AG04449 (cell line): ENCODE results near the gene ZC3H7A.
A peak's percentile ranks its signal among the peaks of the same experiment; 100 is the strongest.

Source experiments
- CTCF ChIA-PET: fragments of 350-600 bp; formaldehyde crosslinking; extraction: SDS; loops from one replicate; lab custom pipeline; 2021; ENCODE audit warnings: antibody characterized with exemption; lab: Yijun Ruan, JAX
- POLR2A ChIA-PET: fragments of 400-600, 350-600 bp; formaldehyde crosslinking; extraction: SDS; loops from one replicate; lab custom pipeline; 2020; ENCODE audit warnings: antibody characterized with exemption, inconsistent platforms; lab: Yijun Ruan, JAX
- DNase-seq: peaks from one replicate; pipeline ENCODE4 v3.0.0-alpha.2; 2010; ENCODE audit warnings: low read depth, low spot score
- H3K4me3 ChIP-seq: 2 replicates; pipeline ENCODE4 v1.5.1; 2011; ENCODE audit warnings: low read depth, mild to moderate bottlenecking, control low read depth, low read length
- TF ChIP-seq, protein P1 (sequence below): IDR thresholded peaks from one replicate; pipeline ENCODE4 v1.5.1; 2011; ENCODE audit warnings: mild to moderate bottlenecking, moderate library complexity, low read length, control low read depth, inconsistent platforms; ENCODE audit not compliant: insufficient read depth; ENCODE audit errors: missing control alignments

The ZC3H7A gene

GRCh38 chr16:11750056-11750455 lies 47.0 kb downstream of the ZC3H7A start:
- no peak overlapping the region for H3K4me3 ChIP-seq
- CTCF ChIA-PET: no interaction called here
- TF ChIP-seq, protein P1, sequence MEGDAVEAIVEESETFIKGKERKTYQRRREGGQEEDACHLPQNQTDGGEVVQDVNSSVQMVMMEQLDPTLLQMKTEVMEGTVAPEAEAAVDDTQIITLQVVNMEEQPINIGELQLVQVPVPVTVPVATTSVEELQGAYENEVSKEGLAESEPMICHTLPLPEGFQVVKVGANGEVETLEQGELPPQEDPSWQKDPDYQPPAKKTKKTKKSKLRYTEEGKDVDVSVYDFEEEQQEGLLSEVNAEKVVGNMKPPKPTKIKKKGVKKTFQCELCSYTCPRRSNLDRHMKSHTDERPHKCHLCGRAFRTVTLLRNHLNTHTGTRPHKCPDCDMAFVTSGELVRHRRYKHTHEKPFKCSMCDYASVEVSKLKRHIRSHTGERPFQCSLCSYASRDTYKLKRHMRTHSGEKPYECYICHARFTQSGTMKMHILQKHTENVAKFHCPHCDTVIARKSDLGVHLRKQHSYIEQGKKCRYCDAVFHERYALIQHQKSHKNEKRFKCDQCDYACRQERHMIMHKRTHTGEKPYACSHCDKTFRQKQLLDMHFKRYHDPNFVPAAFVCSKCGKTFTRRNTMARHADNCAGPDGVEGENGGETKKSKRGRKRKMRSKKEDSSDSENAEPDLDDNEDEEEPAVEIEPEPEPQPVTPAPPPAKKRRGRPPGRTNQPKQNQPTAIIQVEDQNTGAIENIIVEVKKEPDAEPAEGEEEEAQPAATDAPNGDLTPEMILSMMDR: no peak
- no peak for DNase-seq
- POLR2A ChIA-PET: interaction anchor here (0.7 kb wide), 1 partner anchor 318 kb away, joined by 3 read pairs; no protein-coding TSS in a partner anchor

GRCh38 chr16:11748404-11749254 lies 48.4 kb downstream of the ZC3H7A start:
- H3K4me3 ChIP-seq: no peak overlapping the region
- TF ChIP-seq, protein P1: no peak
- CTCF ChIA-PET: interaction anchor here (0.6 to 1.3 kb wide), 2 partner anchors 200 to 320 kb away, joined by 3 read pairs; no protein-coding TSS in a partner anchor

DNA sequence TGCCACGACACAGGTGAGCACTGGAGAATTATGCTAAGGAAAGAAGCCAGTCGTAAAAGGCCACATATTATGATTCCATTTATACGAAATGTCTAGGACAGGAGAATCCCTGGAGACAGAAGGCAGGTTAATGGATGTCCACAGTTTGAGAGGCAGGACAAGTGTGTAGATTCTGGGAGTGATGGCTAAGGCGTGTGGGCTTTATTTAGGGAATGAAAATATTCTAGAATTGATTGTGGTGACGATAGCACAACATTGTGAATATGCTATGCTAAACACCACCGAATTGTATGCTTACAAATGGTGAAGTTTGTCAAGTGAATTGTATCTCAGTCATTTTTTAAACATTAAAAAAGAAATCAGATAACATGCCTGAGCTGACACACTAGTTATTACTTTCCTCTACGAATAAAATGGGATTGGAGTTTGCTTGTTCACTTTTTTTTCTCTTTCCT lies 49.1 kb downstream of the ZC3H7A start:
- no peak overlapping the region for H3K4me3 ChIP-seq
- ChIA-PET POLR2A (interaction anchor here (0.6 to 0.9 kb wide), 2 partner anchors 48 to 50 kb away, joined by 3 read pairs; no protein-coding TSS in a partner anchor), CTCF (interaction anchor here (0.6 to 2.0 kb wide), 3 partner anchors 49 to 320 kb away, joined by 3 to 12 read pairs (median 3); partner anchors contain the start of gene ZC3H7A)
- TF ChIP-seq, protein P1: no peak
- DNase-seq: no peak

More at GRCh38 chr16:11748404-11749254, 48.4 kb downstream of the ZC3H7A start:
- DNase-seq: no peak
- POLR2A ChIA-PET: interaction anchor here (0.6 to 0.9 kb wide), 2 partner anchors 47 to 49 kb away, joined by 3 read pairs; no protein-coding TSS in a partner anchor

DNA sequence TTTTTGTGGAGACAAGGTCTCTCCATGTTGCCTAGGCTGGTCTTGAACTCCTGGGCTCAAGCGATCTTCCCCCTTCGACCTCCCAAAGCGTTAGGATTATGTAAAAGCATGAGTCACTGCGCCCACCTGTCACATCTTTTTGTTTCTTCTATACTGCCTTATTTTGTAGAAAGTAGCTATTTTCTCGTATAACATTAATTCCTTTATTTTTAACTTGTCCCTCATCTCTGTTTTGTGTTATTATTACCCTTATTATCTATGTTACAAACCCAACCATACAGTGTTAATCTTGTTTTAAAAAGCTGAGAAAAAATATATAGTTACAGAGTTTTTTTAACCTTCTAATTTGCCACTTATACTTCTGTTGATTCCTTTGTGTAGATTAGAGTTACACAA lies 53.0 kb downstream of the ZC3H7A start:
- TF ChIP-seq, protein P1: no peak
- ChIA-PET CTCF (interaction anchor here (1.2 to 4.1 kb wide), 4 partner anchors 16 to 78 kb away, joined by 3 to 24 read pairs (median 4); partner anchors contain the start of gene ZC3H7A), POLR2A (interaction anchor here (0.6 kb wide), 1 partner anchor 14 kb away, joined by 3 read pairs; no protein-coding TSS in a partner anchor)
- no peak overlapping the region for H3K4me3 ChIP-seq
- no peak for DNase-seq

DNA sequence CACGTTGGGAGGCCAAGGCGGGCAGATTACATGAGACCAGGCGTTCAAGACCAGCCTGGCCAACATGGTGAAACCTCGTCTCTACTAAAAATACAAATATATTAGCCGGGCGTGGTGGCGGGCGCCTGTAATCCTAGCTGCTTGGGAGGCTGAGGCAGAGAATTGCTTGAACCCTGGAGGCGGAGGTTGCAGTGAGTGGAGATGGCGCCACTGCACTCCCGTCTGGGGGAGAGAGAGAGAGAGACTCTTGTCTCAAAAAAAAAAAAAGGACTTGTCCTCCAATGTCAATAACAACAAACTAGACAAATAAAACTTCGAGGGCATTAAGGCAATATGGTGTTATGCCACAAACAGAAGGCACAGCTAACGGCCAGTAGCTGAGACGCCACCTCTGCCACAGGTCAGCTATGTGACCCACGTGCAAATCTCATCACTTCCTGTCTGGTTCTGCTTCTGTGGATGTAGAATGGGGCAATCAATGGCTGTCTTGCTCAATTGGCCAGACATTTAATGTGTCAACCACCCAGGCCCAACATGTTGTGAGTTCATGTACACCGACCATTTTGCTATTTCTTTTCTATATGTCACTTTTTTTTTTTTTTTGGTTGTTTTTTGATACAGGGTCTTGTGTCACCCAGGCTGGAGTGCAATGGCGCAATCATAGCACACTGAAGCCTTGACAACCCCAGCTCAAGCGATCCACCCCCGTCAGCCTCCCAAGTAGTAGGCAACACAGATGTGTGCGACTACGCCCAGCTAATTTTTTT lies 53.6 kb downstream of the ZC3H7A start:
- DNase-seq: no peak
- ChIA-PET POLR2A (interaction anchor here (0.6 to 2.0 kb wide), 4 partner anchors 15 to 53 kb away, joined by 3 to 23 read pairs (median 4); partner anchors contain the start of gene ZC3H7A), CTCF (interaction anchor here (1.2 to 4.1 kb wide), 6 partner anchors 17 to 347 kb away, joined by 3 to 24 read pairs (median 4); partner anchors contain the start of gene ZC3H7A)
- TF ChIP-seq, protein P1: no peak
- peak overlapping the region; percentile 85 for H3K4me3 ChIP-seq
